ENCODE measurements around the gene DHX29. TPM values are rescaled to one million over a fixed set of nuclear protein-coding genes. Genes with fewer than 3 reads are reported as not detected.

The DHX29 gene
- polyA plus RNA-seq, 1 experiment: 2.9 TPM

GRCh38 chr5:55316837-55317236, 9.3 kb upstream of the DHX29 start:
- Histone ChIP-seq H3K4me3 (ENCODE audit: low read depth, low read length) (no peak overlapping the region), H3K36me3 (ENCODE audit: control insufficient read depth, insufficient read depth, low read length) (no peaks in the 10 kb centered on the region), H3K27me3 (ENCODE audit: control insufficient read depth, insufficient read depth, low read length) (no peaks in the 10 kb centered on the region)
- CTCF ChIA-PET: interaction anchor here (0.6 to 0.7 kb wide), 2 partner anchors 376 to 675 kb away, joined by 3 to 4 read pairs; no protein-coding TSS in a partner anchor
- POLR2A ChIA-PET: no interaction called here
- no peak for TF ChIP-seq CTCF (IDR thresholded peaks at IDR 0.05; ENCODE audit: insufficient read depth, low read depth, low read length)
- no peak for DNase-seq (ENCODE audit: low read depth)

- no peak for TF ChIP-seq CTCF (IDR thresholded peaks at IDR 0.05; ENCODE audit: insufficient read depth, low read depth, low read length)
- ChIA-PET POLR2A (no interaction called here), CTCF (no interaction called here)
- no peak for DNase-seq (ENCODE audit: low read depth)
- H3K4me3 ChIP-seq (ENCODE audit: low read depth, low read length): no peak overlapping the region
- no peaks in the 10 kb centered on the region for H3K36me3 ChIP-seq (ENCODE audit: control insufficient read depth, insufficient read depth, low read length)
- H3K27me3 ChIP-seq (ENCODE audit: control insufficient read depth, insufficient read depth, low read length): no peaks in the 10 kb centered on the region
Measured at GRCh38 chr5:55316289-55316688, 8.8 kb upstream of the DHX29 start.

GRCh38 chr5:55313870-55314617, 6.5 kb upstream of the DHX29 start:
- DNase-seq (ENCODE audit: low read depth): no peak
- ChIA-PET CTCF (no interaction called here), POLR2A (no interaction called here)
- Histone ChIP-seq H3K27me3 (ENCODE audit: control insufficient read depth, insufficient read depth, low read length) (no peaks in the 10 kb centered on the region), H3K36me3 (ENCODE audit: control insufficient read depth, insufficient read depth, low read length) (no peaks in the 10 kb centered on the region), H3K4me3 (ENCODE audit: low read depth, low read length) (no peak overlapping the region)
- TF ChIP-seq CTCF (IDR thresholded peaks at IDR 0.05; ENCODE audit: insufficient read depth, low read depth, low read length): no peak

GRCh38 chr5:55308254-55308836, 851 bp upstream of the DHX29 start:
- ChIA-PET POLR2A (interaction anchor here (0.5 kb wide), 1 partner anchor 348 kb away, joined by 3 read pairs; no protein-coding TSS in a partner anchor), CTCF (no interaction called here)
- peak; percentile 24; the same call in 1 of the 2 replicates for TF ChIP-seq CTCF (IDR thresholded peaks at IDR 0.05; ENCODE audit: insufficient read depth, low read depth, low read length)
- H3K36me3 ChIP-seq (ENCODE audit: control insufficient read depth, insufficient read depth, low read length): no peaks in the 10 kb centered on the region
- H3K4me3 ChIP-seq (ENCODE audit: low read depth, low read length): peak overlapping the region; percentile 73
- DNase-seq (ENCODE audit: low read depth): no peak
- no peaks in the 10 kb centered on the region for H3K27me3 ChIP-seq (ENCODE audit: control insufficient read depth, insufficient read depth, low read length)

- H3K36me3 ChIP-seq (ENCODE audit: control insufficient read depth, insufficient read depth, low read length): no peaks in the 10 kb centered on the region
- peak overlapping the region; percentile 73 for H3K4me3 ChIP-seq (ENCODE audit: low read depth, low read length)
- H3K27me3 ChIP-seq (ENCODE audit: control insufficient read depth, insufficient read depth, low read length): no peaks in the 10 kb centered on the region
- TF ChIP-seq CTCF (IDR thresholded peaks at IDR 0.05; ENCODE audit: insufficient read depth, low read depth, low read length): no peak
- POLR2A ChIA-PET: interaction anchor here (0.5 kb wide), 2 partner anchors 371 to 925 kb away, joined by 4 to 7 read pairs; no protein-coding TSS in a partner anchor
- CTCF ChIA-PET: interaction anchor here (0.6 to 1.7 kb wide), 3 partner anchors 9 to 197 kb away, joined by 3 to 4 read pairs (median 3); partner anchors contain the start of gene GPX8
- no peak for DNase-seq (ENCODE audit: low read depth)
Measured at GRCh38 chr5:55306641-55307382, 682 bp downstream of the DHX29 start.
